IMR-90 (cell line): ENCODE data around the gene THNSL1. TPM values are rescaled to one million over a fixed set of nuclear protein-coding genes. Genes with fewer than 3 reads are reported as not detected.

Source experiments
- ATAC-seq: fragments of 200-7000 bp; cut with Tn5 transposase; 2 replicates; pipeline ENCODE4 v1.9.1; 2020; ENCODE audit warnings: low read depth, mild to moderate bottlenecking, moderate library complexity
- BruUV-seq: library from RNA; stranded (reverse); fragments of 400-500 nt; replicated peaks from 2 replicates; lab custom pipeline; 2021; lab: Mats Ljungman, UMichigan
- CTCF ChIA-PET: fragments of 300-600 bp; formaldehyde crosslinking; extraction: SDS; loops from one replicate; lab custom pipeline; 2021; ENCODE audit warnings: antibody characterized with exemption; lab: Yijun Ruan, JAX
- POLR2A ChIA-PET: fragments of 300-600 bp; sonication (Branson Sonifier 250); formaldehyde crosslinking; loops from one replicate; lab custom pipeline; 2022; ENCODE audit warnings: antibody characterized with exemption; ENCODE audit not compliant: unreplicated experiment; lab: Charles Lee
- DNase-seq: peaks from one replicate; pipeline ENCODE4 v3.0.0; 2013
- H2AFZ ChIP-seq: replicated peaks from 2 replicates; pipeline ENCODE3; 2013; ENCODE audit warnings: low read length, mild to moderate bottlenecking; ENCODE audit not compliant: poor library complexity
- H2AK5ac ChIP-seq: 2 replicates; pipeline ENCODE4 v1.6.1; 2013; ENCODE audit warnings: low read depth, low read length, inconsistent platforms
- H2AK9ac ChIP-seq: replicated peaks from 2 replicates; pipeline ENCODE3; 2013; ENCODE audit warnings: mild to moderate bottlenecking, low read depth, low read length, moderate library complexity; ENCODE audit not compliant: poor library complexity
- H2BK120ac ChIP-seq: 2 replicates; pipeline ENCODE4 v1.6.1; 2013; ENCODE audit warnings: low read depth, low read length, inconsistent platforms
- H2BK15ac ChIP-seq: 3 replicates; pipeline ENCODE4 v1.6.1; 2013; ENCODE audit warnings: low read depth, low read length, inconsistent platforms
- H2BK20ac ChIP-seq: 2 replicates; pipeline ENCODE4 v1.6.1; 2013; ENCODE audit warnings: low read depth, mild to moderate bottlenecking, inconsistent platforms, low read length, moderate library complexity
- H2BK5ac ChIP-seq: 2 replicates; pipeline ENCODE4 v1.6.1; 2013; ENCODE audit warnings: mild to moderate bottlenecking, low read depth, low read length, inconsistent platforms; ENCODE audit not compliant: poor library complexity, severe bottlenecking
- H3K14ac ChIP-seq: replicated peaks from 2 replicates; pipeline ENCODE4 v1.6.1; 2013; ENCODE audit warnings: low read depth, low read length, inconsistent platforms
- H3K18ac ChIP-seq: 2 replicates; pipeline ENCODE4 v1.6.1; 2013; ENCODE audit warnings: low read depth, low read length, control low read depth
- H3K23ac ChIP-seq: 2 replicates; pipeline ENCODE4 v1.6.1; 2013; ENCODE audit warnings: low read depth, low read length, inconsistent platforms
- H3K27ac ChIP-seq: 2 replicates; pipeline ENCODE4 v1.5.1; 2013; ENCODE audit warnings: mild to moderate bottlenecking, control low read depth, low read length; ENCODE audit not compliant: insufficient read depth
- H3K27me3 ChIP-seq: 2 replicates; pipeline ENCODE4 v1.6.1; 2013; ENCODE audit warnings: low read length; ENCODE audit not compliant: control insufficient read depth, insufficient read depth
- H3K36me3 ChIP-seq: 2 replicates; pipeline ENCODE4 v1.6.1; 2013; ENCODE audit warnings: low read length, mixed read lengths; ENCODE audit not compliant: control insufficient read depth, insufficient read depth
- H3K4ac ChIP-seq: 2 replicates; pipeline ENCODE4 v1.6.1; 2013; ENCODE audit warnings: low read depth, low read length, inconsistent platforms
- H3K4me1 ChIP-seq: 2 replicates; pipeline ENCODE4 v1.6.1; 2013; ENCODE audit warnings: low read length, mixed read lengths; ENCODE audit not compliant: control insufficient read depth, insufficient read depth
- H3K4me2 ChIP-seq: 2 replicates; pipeline ENCODE4 v1.6.1; 2013; ENCODE audit warnings: low read depth, mild to moderate bottlenecking, control low read depth, low read length, moderate library complexity
- H3K4me3 ChIP-seq: 2 replicates; pipeline ENCODE4 v1.5.1; 2013; ENCODE audit warnings: low read depth, mild to moderate bottlenecking, control low read depth, low read length, moderate library complexity; ENCODE audit not compliant: insufficient read depth
- H3K56ac ChIP-seq: 2 replicates; pipeline ENCODE4 v1.6.1; 2013; ENCODE audit warnings: low read length, inconsistent platforms; ENCODE audit not compliant: insufficient read depth; ENCODE audit errors: extremely low read depth
- H3K79me1 ChIP-seq, 2 experiments: 2 replicates each; pipeline ENCODE4 v1.6.1; 2013; ENCODE audit warnings: low read length in 2 of 2, inconsistent platforms in 1 of 2, low read depth in 1 of 2
- H3K9ac ChIP-seq: 2 replicates; pipeline ENCODE4 v1.6.1; 2013; ENCODE audit warnings: low read depth, low read length, control low read depth
- H3K9me1 ChIP-seq: 2 replicates; pipeline ENCODE4 v1.6.1; 2013; ENCODE audit warnings: low read length, inconsistent platforms; ENCODE audit not compliant: insufficient read depth
- H3K9me3 ChIP-seq: 2 replicates; pipeline ENCODE4 v1.6.1; 2013; ENCODE audit warnings: low read length; ENCODE audit not compliant: control insufficient read depth, insufficient read depth
- H4K20me1 ChIP-seq: 2 replicates; pipeline ENCODE4 v1.6.1; 2013; ENCODE audit warnings: low read length, inconsistent platforms; ENCODE audit not compliant: insufficient read depth
- H4K5ac ChIP-seq: 2 replicates; pipeline ENCODE4 v1.6.1; 2013; ENCODE audit warnings: mild to moderate bottlenecking, low read depth, low read length, control low read depth
- H4K8ac ChIP-seq, 2 experiments: 2 replicates each; pipeline ENCODE4 v1.6.1; 2013; ENCODE audit warnings: low read depth in 2 of 2, low read length in 2 of 2, control low read depth in 1 of 2, inconsistent platforms in 1 of 2
- H4K91ac ChIP-seq: 2 replicates; pipeline ENCODE4 v1.6.1; 2013; ENCODE audit warnings: low read depth, low read length, inconsistent platforms; ENCODE audit not compliant: insufficient read depth
- BHLHE40 ChIP-seq: fragments of 150-350 bp; IDR thresholded peaks from 2 replicates; pipeline ENCODE4 v1.6.1; 2016; ENCODE audit warnings: mild to moderate bottlenecking, low read depth, low read length
- CEBPB ChIP-seq: IDR thresholded peaks from 2 replicates; pipeline ENCODE4 v1.6.1; 2012; ENCODE audit warnings: low read depth, low read length, improper control_type of control experiment
- CHD1 ChIP-seq: IDR thresholded peaks from 2 replicates; pipeline ENCODE4 v1.6.1; 2012; ENCODE audit warnings: low read depth, low read length, improper control_type of control experiment
- FOS ChIP-seq: fragments of 150-350 bp; IDR thresholded peaks from 2 replicates; pipeline ENCODE4 v1.6.1; 2016; ENCODE audit warnings: low read depth, low read length
- MAFK ChIP-seq: IDR thresholded peaks from 2 replicates; pipeline ENCODE4 v1.6.1; 2012; ENCODE audit warnings: low read depth, low read length, improper control_type of control experiment
- MXI1 ChIP-seq: IDR thresholded peaks from 2 replicates; pipeline ENCODE4 v1.6.1; 2012; ENCODE audit warnings: low read depth, mild to moderate bottlenecking, low read length, moderate library complexity, borderline replicate concordance
- NFE2L2 ChIP-seq: fragments of 150-350 bp; IDR thresholded peaks from 2 replicates; pipeline ENCODE4 v1.6.1; 2016; ENCODE audit warnings: low read depth, mild to moderate bottlenecking, low read length
- POLR2A ChIP-seq: IDR thresholded peaks from 2 replicates; pipeline ENCODE4 v1.6.1; 2012; ENCODE audit warnings: mild to moderate bottlenecking, low read depth, low read length
- RAD21 ChIP-seq: IDR thresholded peaks from 2 replicates; pipeline ENCODE4 v1.6.1; 2012; ENCODE audit warnings: low read length, improper control_type of control experiment
- RCOR1 ChIP-seq: IDR thresholded peaks from 2 replicates; pipeline ENCODE4 v1.6.1; 2012; ENCODE audit warnings: mild to moderate bottlenecking, low read length, improper control_type of control experiment; ENCODE audit not compliant: insufficient replicate concordance
- RFX5 ChIP-seq: IDR thresholded peaks from 2 replicates; pipeline ENCODE4 v1.8.0; 2012; ENCODE audit warnings: low read depth, mild to moderate bottlenecking, low read length, moderate library complexity
- SMC3 ChIP-seq: fragments of 150-350 bp; IDR thresholded peaks from 2 replicates; pipeline ENCODE4 v1.6.1; 2016; ENCODE audit warnings: low read depth, mild to moderate bottlenecking, antibody characterized with exemption, low read length, moderate library complexity
- WGBS, 2 experiments: methylation state at CpG; one replicate each; pipeline versions ENCODE4 v1.1.5 to v1.1.7; 2013; ENCODE audit warnings: missing lambda C conversion rate in 2 of 2; ENCODE audit not compliant: insufficient read length in 1 of 2; ENCODE audit errors: extremely low coverage in 2 of 2; 5-methylcytosine and 5-hydroxymethylcytosine counted together
- dilution Hi-C: fragments of 300-500 bp; cut with HindIII; formaldehyde crosslinking; loops from one replicate; pipeline ENCODE4 v1.14.3; 2018; ENCODE audit warnings: low sequenced_read_pairs; ENCODE audit not compliant: unreplicated experiment
- in situ Hi-C: fragments of 300-500 bp; cut with MboI; formaldehyde crosslinking; loops from 3 replicates; pipeline ENCODE4 v1.14.3; 2019; ENCODE audit warnings: low sequenced_read_pairs, inconsistent platforms, mixed read lengths
- intact Hi-C: fragments of 100-400 bp; cut with micrococcal nuclease; formaldehyde crosslinking; loops from 2 replicates; pipeline ENCODE4 v1.10.0; 2022
- polyA plus RNA-seq, 3 experiments: library from polyadenylated mRNA; depleted of rRNA; stranded (reverse); fragments of >200 nt; gene quantifications; 2 replicates each; pipeline ENCODE4 v1.2.3, GENCODE V29; 2012; ENCODE audit warnings: low replicate concordance in 1 of 3
- total RNA-seq: library from RNA; depleted of rRNA; stranded (reverse); fragments of >200 nt; gene quantifications from 2 replicates; pipeline ENCODE4 v1.2.3, GENCODE V29; 2012
- TF ChIP-seq, protein P1 (sequence below): fragments of 150-350 bp; IDR thresholded peaks from 2 replicates; pipeline ENCODE4 v1.6.1; 2016; ENCODE audit warnings: low read depth, mild to moderate bottlenecking, low read length, moderate library complexity, borderline replicate concordance
- TF ChIP-seq, protein P2 (sequence below): fragments of 150-350 bp; IDR thresholded peaks from 2 replicates; pipeline ENCODE4 v1.6.1; 2017; ENCODE audit warnings: mild to moderate bottlenecking, antibody characterized with exemption, low read length, low read depth
- TF ChIP-seq, protein P3 (sequence below): conservative IDR thresholded peaks from 2 replicates; pipeline ENCODE4 v1.5.1; 2012; ENCODE audit warnings: mild to moderate bottlenecking, low read depth, low read length, improper control_type of control experiment

Gene THNSL1
- total and polyA plus RNA-seq, 2 of the 4 experiments (the other 2 are of a cell fraction), result 1.3 to 2.0 TPM

DNA sequence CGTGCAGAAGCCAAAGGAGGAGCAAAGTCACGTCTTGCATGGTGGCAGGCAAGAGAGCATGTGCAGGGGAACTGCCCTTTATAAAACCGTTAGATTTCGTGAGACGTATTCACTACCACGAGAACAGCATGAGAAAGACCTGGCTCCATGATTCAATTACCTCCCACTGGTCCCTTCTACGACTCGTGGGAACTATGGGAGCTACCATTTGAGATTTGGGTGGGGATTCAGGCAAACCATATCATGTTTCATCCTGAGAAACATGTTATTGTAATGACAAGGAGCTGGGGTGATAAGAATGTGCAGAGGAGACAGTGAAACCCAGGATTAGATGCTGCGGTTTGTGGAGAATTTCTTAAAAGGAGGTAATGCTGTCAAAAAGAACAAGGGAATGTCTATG lies 34.0 kb downstream of the THNSL1 start:
- Histone ChIP-seq H3K14ac (no peak overlapping the region), H3K79me1 (no peaks in the 10 kb centered on the region), H2BK15ac (no peak overlapping the region), H4K91ac (no peak overlapping the region), H3K4me2 (no peak overlapping the region), H3K9me1 (no peaks in the 10 kb centered on the region), H2BK120ac (no peak overlapping the region), H2AK5ac (no peak overlapping the region), H4K20me1 (no peaks in the 10 kb centered on the region), H3K4me1 (no peaks in the 10 kb centered on the region), H3K4ac (no peak overlapping the region), H3K23ac (no peak overlapping the region), H3K36me3 (no peaks in the 10 kb centered on the region), H2BK20ac (no peak overlapping the region), H3K27me3 (peaks cover 12% of the 10 kb centered on the region), H2AFZ (no peak overlapping the region), H3K56ac (no peak overlapping the region), H2BK5ac (no peak overlapping the region), H3K27ac (no peak overlapping the region), H3K9me3 (peaks cover 3% of the 10 kb centered on the region), H3K4me3 (no peak overlapping the region), H4K8ac (no peak overlapping the region), H4K5ac (no peak overlapping the region), H3K9ac (no peak overlapping the region), H2AK9ac (no peak overlapping the region), H3K18ac (no peak overlapping the region)
- dilution Hi-C loops, result no loop called here
- ChIA-PET CTCF (interaction anchor here (0.7 kb wide), 1 partner anchor 400 kb away, joined by 3 read pairs; no protein-coding TSS in a partner anchor), POLR2A (no interaction called here)
- TF ChIP-seq, protein P1, sequence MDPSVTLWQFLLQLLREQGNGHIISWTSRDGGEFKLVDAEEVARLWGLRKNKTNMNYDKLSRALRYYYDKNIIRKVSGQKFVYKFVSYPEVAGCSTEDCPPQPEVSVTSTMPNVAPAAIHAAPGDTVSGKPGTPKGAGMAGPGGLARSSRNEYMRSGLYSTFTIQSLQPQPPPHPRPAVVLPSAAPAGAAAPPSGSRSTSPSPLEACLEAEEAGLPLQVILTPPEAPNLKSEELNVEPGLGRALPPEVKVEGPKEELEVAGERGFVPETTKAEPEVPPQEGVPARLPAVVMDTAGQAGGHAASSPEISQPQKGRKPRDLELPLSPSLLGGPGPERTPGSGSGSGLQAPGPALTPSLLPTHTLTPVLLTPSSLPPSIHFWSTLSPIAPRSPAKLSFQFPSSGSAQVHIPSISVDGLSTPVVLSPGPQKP, result no peak
- TF ChIP-seq MAFK, result no peak
- no peak for TF ChIP-seq RFX5
- no peak for TF ChIP-seq MXI1
- TF ChIP-seq SMC3, result no peak
- TF ChIP-seq RAD21, result no peak
- TF ChIP-seq NFE2L2, result no peak
- no peak for TF ChIP-seq BHLHE40
- no peak for TF ChIP-seq RCOR1
- no peak for TF ChIP-seq CHD1
- TF ChIP-seq CEBPB, result no peak
- TF ChIP-seq, protein P2, sequence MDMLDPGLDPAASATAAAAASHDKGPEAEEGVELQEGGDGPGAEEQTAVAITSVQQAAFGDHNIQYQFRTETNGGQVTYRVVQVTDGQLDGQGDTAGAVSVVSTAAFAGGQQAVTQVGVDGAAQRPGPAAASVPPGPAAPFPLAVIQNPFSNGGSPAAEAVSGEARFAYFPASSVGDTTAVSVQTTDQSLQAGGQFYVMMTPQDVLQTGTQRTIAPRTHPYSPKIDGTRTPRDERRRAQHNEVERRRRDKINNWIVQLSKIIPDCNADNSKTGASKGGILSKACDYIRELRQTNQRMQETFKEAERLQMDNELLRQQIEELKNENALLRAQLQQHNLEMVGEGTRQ, result no peak
- no peak for TF ChIP-seq FOS
- TF ChIP-seq, protein P3, sequence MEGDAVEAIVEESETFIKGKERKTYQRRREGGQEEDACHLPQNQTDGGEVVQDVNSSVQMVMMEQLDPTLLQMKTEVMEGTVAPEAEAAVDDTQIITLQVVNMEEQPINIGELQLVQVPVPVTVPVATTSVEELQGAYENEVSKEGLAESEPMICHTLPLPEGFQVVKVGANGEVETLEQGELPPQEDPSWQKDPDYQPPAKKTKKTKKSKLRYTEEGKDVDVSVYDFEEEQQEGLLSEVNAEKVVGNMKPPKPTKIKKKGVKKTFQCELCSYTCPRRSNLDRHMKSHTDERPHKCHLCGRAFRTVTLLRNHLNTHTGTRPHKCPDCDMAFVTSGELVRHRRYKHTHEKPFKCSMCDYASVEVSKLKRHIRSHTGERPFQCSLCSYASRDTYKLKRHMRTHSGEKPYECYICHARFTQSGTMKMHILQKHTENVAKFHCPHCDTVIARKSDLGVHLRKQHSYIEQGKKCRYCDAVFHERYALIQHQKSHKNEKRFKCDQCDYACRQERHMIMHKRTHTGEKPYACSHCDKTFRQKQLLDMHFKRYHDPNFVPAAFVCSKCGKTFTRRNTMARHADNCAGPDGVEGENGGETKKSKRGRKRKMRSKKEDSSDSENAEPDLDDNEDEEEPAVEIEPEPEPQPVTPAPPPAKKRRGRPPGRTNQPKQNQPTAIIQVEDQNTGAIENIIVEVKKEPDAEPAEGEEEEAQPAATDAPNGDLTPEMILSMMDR, result no peak
- TF ChIP-seq POLR2A, result no peak
- DNase-seq, result no peak
- no peak for ATAC-seq
- BruUV-seq, result no TSS peak
- no CpG with 5 or more reads among the region's 9 CpGs for WGBS, 2 experiments
- in situ Hi-C loops, result no loop called here
- intact Hi-C loops, result no loop called here
